SK-N-SH treated with all-trans-retinoic acid at 6 μM for 48 hours (cell line): ENCODE results near the gene GCH1.
"Not testable (repeated sequence)": the region's sequence is repeated elsewhere in the genome, so short reads cannot be mapped to it uniquely, and the experiment has no call there.

ENCODE experiments used
- ATAC-seq: fragments of 200-7000 bp; cut with Tn5 transposase; 3 replicates; pipeline ENCODE4 v1.9.1; 2020; ENCODE audit warnings: mild to moderate bottlenecking, moderate library complexity
- ARNTL ChIP-seq: fragments of 450-650 bp; formaldehyde crosslinking; IDR thresholded peaks from 2 replicates; pipeline ENCODE4 v1.5.0; 2020; ENCODE audit warnings: low read depth, mild to moderate bottlenecking, moderate library complexity, borderline replicate concordance
- CSDC2 ChIP-seq: fragments of 250-450 bp; sonication (Bioruptor Pico); IDR thresholded peaks from 2 replicates; pipeline ENCODE4 v1.5.0; 2020; ENCODE audit warnings: mild to moderate bottlenecking, moderate library complexity
- ESRRG ChIP-seq: fragments of 250-450 bp; sonication (Bioruptor Pico); IDR thresholded peaks from 2 replicates; pipeline ENCODE4 v1.6.1; 2021; ENCODE audit warnings: mild to moderate bottlenecking
- GLIS3 ChIP-seq: fragments of 250-450 bp; sonication (Bioruptor Pico); IDR thresholded peaks from 2 replicates; pipeline ENCODE4 v1.5.0; 2020; ENCODE audit warnings: mild to moderate bottlenecking, moderate library complexity
- ISL1 ChIP-seq: fragments of 250-450 bp; sonication (Bioruptor Pico); IDR thresholded peaks from 2 replicates; pipeline ENCODE4 v2.1.2; 2022; ENCODE audit warnings: mild to moderate bottlenecking, moderate library complexity
- OSR1 ChIP-seq: fragments of 250-450 bp; sonication (Bioruptor Pico); IDR thresholded peaks from 2 replicates; pipeline ENCODE4 v1.8.0; 2022; ENCODE audit warnings: moderate library complexity, mild to moderate bottlenecking, inconsistent platforms
- TCF4 ChIP-seq: fragments of 250-450 bp; sonication (Bioruptor Pico); IDR thresholded peaks from 2 replicates; pipeline ENCODE4 v1.8.0; 2021; ENCODE audit warnings: mild to moderate bottlenecking, moderate library complexity, borderline replicate concordance
- TOX ChIP-seq: fragments of 250-450 bp; sonication (Bioruptor Pico); IDR thresholded peaks from 2 replicates; pipeline ENCODE4 v1.8.0; 2021; ENCODE audit warnings: mild to moderate bottlenecking, moderate library complexity, borderline replicate concordance
- ZC3H10 ChIP-seq: fragments of 250-450 bp; sonication (Bioruptor Pico); IDR thresholded peaks from 2 replicates; pipeline ENCODE4 v1.5.1; 2021; ENCODE audit warnings: mild to moderate bottlenecking, moderate library complexity
- ZFP30 ChIP-seq: fragments of 450-650 bp; formaldehyde crosslinking; IDR thresholded peaks from 2 replicates; pipeline ENCODE4 v1.5.0; 2022; ENCODE audit warnings: mild to moderate bottlenecking, moderate library complexity
- ZNF8 ChIP-seq: fragments of 450-650 bp; formaldehyde crosslinking; IDR thresholded peaks from 2 replicates; pipeline ENCODE4 v1.5.0; 2020; ENCODE audit warnings: mild to moderate bottlenecking, moderate library complexity
- TF ChIP-seq, protein P1 (sequence below): fragments of 250-450 bp; sonication (Bioruptor Pico); IDR thresholded peaks from 2 replicates; pipeline ENCODE4 v1.5.1; 2021; ENCODE audit warnings: mild to moderate bottlenecking, moderate library complexity
- TF ChIP-seq, protein P2 (sequence below): fragments of 250-450 bp; sonication (Bioruptor Pico); IDR thresholded peaks from 2 replicates; pipeline ENCODE4 v1.8.0; 2020; ENCODE audit warnings: mild to moderate bottlenecking, moderate library complexity, borderline replicate concordance
- TF ChIP-seq, protein P3 (sequence below): fragments of 250-450 bp; sonication (Bioruptor Pico); IDR thresholded peaks from 2 replicates; pipeline ENCODE4 v1.5.1; 2020; ENCODE audit warnings: low read depth, mild to moderate bottlenecking, moderate library complexity
- TF ChIP-seq, protein P4 (sequence below): fragments of 250-450 bp; sonication (Bioruptor Pico); IDR thresholded peaks from 2 replicates; pipeline ENCODE4 v1.8.0; 2021; ENCODE audit warnings: low read depth, mild to moderate bottlenecking, moderate library complexity, borderline replicate concordance

Gene GCH1

DNA sequence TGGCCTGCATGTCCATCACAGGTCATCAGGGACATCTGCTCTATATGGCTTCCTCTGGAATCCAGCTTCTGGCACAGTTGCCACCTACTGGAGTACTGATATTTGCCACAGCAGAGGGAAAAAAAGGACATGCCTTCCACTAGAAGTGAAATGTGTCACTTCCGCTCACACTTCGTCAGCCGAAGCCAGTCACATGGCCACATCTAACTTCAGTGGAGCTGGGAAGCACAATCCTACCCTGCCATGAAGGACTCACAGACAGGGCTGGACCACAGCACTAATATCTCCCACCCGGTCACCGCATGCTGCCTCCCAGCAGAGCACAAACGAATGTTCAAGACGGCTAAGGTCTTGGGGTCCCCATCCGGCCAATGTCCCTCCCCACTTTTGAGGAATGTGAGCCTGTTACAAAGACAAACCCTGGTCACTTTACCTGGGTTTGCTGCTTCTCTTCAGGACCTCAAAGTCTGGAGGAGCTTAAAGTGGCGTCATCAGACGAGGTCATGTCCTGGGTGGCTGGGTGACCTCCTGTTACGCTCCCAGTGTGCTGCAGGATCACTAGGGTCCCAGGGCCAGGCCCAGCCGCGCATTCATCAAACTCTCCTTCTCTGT, 98.6 kb downstream of the GCH1 start:
- no peak for ATAC-seq

DNA sequence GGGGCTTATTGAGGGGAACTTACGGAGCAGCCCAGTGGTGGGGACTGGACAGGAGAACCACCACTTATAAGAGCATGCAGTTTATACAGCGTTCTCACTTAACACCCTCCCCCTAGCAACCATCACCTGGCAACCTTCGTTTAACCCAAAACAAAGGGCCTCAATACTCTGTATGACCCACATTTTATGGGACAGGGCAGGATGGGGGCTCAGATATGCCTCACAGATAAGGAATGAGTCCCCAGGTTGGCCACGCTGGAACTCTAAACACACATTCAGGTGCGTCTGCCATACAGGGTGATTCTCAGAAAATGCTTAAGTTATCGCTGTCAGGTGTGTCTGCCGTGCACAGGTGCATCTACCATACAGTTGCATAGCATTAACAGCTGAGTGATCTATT, 99.2 kb downstream of the GCH1 start:
- no peak for ATAC-seq
- TF ChIP-seq TCF4 (CRISPR knock-in tag) (no peak), ESRRG (no peak), ZFP30 (no peak), OSR1 (CRISPR knock-in tag) (no peak), GLIS3 (CRISPR knock-in tag) (no peak)
- TF ChIP-seq, protein P1, sequence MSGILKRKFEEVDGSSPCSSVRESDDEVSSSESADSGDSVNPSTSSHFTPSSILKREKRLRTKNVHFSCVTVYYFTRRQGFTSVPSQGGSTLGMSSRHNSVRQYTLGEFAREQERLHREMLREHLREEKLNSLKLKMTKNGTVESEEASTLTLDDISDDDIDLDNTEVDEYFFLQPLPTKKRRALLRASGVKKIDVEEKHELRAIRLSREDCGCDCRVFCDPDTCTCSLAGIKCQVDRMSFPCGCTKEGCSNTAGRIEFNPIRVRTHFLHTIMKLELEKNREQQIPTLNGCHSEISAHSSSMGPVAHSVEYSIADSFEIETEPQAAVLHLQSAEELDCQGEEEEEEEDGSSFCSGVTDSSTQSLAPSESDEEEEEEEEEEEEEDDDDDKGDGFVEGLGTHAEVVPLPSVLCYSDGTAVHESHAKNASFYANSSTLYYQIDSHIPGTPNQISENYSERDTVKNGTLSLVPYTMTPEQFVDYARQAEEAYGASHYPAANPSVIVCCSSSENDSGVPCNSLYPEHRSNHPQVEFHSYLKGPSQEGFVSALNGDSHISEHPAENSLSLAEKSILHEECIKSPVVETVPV (CRISPR knock-in tag) = no peak
- TF ChIP-seq, protein P2, sequence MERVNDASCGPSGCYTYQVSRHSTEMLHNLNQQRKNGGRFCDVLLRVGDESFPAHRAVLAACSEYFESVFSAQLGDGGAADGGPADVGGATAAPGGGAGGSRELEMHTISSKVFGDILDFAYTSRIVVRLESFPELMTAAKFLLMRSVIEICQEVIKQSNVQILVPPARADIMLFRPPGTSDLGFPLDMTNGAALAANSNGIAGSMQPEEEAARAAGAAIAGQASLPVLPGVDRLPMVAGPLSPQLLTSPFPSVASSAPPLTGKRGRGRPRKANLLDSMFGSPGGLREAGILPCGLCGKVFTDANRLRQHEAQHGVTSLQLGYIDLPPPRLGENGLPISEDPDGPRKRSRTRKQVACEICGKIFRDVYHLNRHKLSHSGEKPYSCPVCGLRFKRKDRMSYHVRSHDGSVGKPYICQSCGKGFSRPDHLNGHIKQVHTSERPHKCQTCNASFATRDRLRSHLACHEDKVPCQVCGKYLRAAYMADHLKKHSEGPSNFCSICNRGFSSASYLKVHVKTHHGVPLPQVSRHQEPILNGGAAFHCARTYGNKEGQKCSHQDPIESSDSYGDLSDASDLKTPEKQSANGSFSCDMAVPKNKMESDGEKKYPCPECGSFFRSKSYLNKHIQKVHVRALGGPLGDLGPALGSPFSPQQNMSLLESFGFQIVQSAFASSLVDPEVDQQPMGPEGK (CRISPR knock-in tag) = no peak

More for the DNA sequence above, 98.6 kb downstream of the GCH1 start:
- TF ChIP-seq ZC3H10 (CRISPR knock-in tag) = no peak
- no peak for TF ChIP-seq ZFP30
- TF ChIP-seq TOX = no peak
- TF ChIP-seq, protein P3, sequence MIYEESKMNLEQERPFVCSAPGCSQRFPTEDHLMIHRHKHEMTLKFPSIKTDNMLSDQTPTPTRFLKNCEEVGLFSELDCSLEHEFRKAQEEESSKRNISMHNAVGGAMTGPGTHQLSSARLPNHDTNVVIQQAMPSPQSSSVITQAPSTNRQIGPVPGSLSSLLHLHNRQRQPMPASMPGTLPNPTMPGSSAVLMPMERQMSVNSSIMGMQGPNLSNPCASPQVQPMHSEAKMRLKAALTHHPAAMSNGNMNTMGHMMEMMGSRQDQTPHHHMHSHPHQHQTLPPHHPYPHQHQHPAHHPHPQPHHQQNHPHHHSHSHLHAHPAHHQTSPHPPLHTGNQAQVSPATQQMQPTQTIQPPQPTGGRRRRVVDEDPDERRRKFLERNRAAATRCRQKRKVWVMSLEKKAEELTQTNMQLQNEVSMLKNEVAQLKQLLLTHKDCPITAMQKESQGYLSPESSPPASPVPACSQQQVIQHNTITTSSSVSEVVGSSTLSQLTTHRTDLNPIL (CRISPR knock-in tag) = no peak
- TF ChIP-seq CSDC2 (CRISPR knock-in tag) = no peak
- TF ChIP-seq ISL1 = no peak
- no peak for TF ChIP-seq OSR1 (CRISPR knock-in tag)
- TF ChIP-seq, protein P2 (CRISPR knock-in tag) = no peak
- no peak for TF ChIP-seq ARNTL
- TF ChIP-seq ZNF8 (CRISPR knock-in tag) = no peak

DNA sequence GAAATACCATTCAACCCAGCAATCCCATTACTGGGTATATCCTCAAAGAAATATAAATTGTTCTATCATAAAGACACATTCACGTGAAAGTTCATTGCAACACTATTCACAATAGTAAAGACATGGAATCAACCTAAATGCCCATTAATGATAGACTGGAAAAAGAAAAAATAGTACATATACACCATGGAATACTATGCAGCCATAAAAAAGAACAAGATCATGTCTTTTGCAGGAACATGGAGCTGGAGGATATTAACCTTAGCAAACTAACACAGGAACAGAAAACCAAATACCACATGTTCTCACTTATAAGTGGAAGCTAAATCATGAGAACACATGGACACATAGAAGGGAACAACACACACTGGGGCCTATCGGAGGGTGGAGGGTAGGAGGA, 101.1 kb downstream of the GCH1 start:
- not testable (repeated sequence) for ATAC-seq

DNA sequence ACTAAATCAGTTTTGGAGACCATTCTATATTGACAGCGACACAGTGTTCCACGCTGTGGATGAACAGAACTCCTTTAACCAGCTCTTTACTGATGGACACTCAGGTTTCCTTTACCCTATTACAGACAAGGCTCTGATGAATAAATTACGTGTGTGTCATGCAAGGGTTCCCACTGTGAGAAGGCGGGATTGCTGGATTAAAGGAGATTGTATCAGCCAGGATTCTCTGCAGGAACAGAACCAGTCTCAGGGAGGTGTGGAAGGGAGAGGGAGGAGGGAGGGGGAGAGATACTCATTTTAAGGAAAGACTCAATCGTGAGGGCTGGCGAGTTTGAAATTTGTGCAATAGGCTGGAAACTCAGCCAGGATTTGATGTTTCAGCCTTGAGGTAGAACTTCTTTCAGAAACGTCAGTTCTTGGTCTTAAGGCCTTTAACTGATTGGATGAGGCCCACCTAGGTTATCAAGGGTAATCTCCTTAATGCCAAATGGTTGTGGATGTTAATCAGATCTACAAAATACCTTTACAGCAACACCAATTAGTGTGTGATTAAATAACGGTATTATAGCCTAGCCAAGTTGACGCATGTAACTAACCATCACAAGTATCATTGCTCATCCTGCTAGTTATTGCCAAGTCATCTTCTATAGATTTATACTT, 104.0 kb downstream of the GCH1 start:
- no peak for ATAC-seq
- TF ChIP-seq ARNTL = no peak
- TF ChIP-seq, protein P4, sequence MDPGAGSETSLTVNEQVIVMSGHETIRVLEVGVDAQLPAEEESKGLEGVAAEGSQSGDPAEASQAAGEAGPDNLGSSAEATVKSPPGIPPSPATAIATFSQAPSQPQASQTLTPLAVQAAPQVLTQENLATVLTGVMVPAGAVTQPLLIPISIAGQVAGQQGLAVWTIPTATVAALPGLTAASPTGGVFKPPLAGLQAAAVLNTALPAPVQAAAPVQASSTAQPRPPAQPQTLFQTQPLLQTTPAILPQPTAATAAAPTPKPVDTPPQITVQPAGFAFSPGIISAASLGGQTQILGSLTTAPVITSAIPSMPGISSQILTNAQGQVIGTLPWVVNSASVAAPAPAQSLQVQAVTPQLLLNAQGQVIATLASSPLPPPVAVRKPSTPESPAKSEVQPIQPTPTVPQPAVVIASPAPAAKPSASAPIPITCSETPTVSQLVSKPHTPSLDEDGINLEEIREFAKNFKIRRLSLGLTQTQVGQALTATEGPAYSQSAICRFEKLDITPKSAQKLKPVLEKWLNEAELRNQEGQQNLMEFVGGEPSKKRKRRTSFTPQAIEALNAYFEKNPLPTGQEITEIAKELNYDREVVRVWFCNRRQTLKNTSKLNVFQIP = no peak
- TF ChIP-seq, all 23 proteins: peak for 0

DNA sequence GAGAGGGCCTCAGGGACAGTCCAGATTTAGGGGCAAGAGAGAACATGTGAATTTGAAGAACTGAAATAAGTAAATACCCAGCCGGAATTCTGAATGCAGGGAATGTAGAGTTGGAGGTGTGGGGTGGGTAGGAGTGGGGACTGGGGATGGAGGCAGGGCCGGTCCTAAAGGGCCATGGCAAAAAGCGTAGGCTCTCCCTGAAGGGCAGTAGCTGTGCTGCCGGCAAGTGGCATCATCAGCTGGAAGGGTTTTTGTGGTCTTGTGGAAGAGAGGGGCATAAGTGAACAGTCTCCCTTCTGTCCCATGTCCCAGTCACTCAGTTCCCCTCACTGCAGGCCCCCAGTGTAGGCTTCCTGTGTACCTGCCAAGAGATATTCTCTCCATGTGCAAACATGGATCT, 104.6 kb downstream of the GCH1 start:
- ATAC-seq = no peak
- no peak for TF ChIP-seq ZNF8 (CRISPR knock-in tag)
- TF ChIP-seq, protein P4 = no peak
- TF ChIP-seq, protein P1 (CRISPR knock-in tag) = no peak
